HG03457 (cell line): Measurements from ENCODE around the gene LTC4S.

Source experiments
- ATAC-seq: cut with Tn5 transposase; IDR thresholded peaks from one replicate; pipeline ENCODE4 v1.9.1; 2021; ENCODE audit warnings: moderate number of reproducible peaks; ENCODE audit not compliant: unreplicated experiment

The LTC4S gene

GRCh38 chr5:179805529-179806249 lies 11.9 kb downstream of the LTC4S start:
- ATAC-seq, result no peak

- ATAC-seq, result peak; percentile 54
Observed at GRCh38 chr5:179806250-179807048, 12.7 kb downstream of the LTC4S start, which contains the start of gene MGAT4B. Gene MGAT4B (minus strand): TSS chr5:179806866. CDS start chr5:179806583, 283 bp downstream.

- ATAC-seq, result no peak
Observed at GRCh38 chr5:179812135-179812825, 18.5 kb downstream of the LTC4S start.

- no peak for ATAC-seq
Observed at GRCh38 chr5:179812997-179813607, 19.3 kb downstream of the LTC4S start.

GRCh38 chr5:179814090-179814489 lies 20.3 kb downstream of the LTC4S start:
- ATAC-seq, result no peak

GRCh38 chr5:179815491-179816249 lies 21.9 kb downstream of the LTC4S start:
- ATAC-seq, result no peak

- ATAC-seq, result no peak
Observed at GRCh38 chr5:179816401-179816795, 22.6 kb downstream of the LTC4S start.

- ATAC-seq, result no peak
Observed at GRCh38 chr5:179816796-179817469, 23.1 kb downstream of the LTC4S start.

- no peak for ATAC-seq
Observed at GRCh38 chr5:179817470-179817840, 23.7 kb downstream of the LTC4S start.

- no peak for ATAC-seq
Observed at GRCh38 chr5:179817890-179818745, 24.3 kb downstream of the LTC4S start.

GRCh38 chr5:179818746-179819295 lies 25.0 kb downstream of the LTC4S start:
- ATAC-seq, result peak; percentile 47

GRCh38 chr5:179819296-179820126 lies 25.7 kb downstream of the LTC4S start:
- no peak for ATAC-seq

GRCh38 chr5:179820127-179820482 lies 26.3 kb downstream of the LTC4S start:
- no peak for ATAC-seq

- ATAC-seq, result peak; percentile 31
Observed at GRCh38 chr5:179820483-179821297, 26.9 kb downstream of the LTC4S start, which contains the start of gene SQSTM1. Gene SQSTM1 (plus strand): TSS chr5:179820905. CDS start chr5:179820937, 32 bp downstream.

- peak; percentile 34 for ATAC-seq
Observed at GRCh38 chr5:179821298-179822058, 27.7 kb downstream of the LTC4S start.

- no peak for ATAC-seq
Observed at GRCh38 chr5:179822059-179822432, 28.3 kb downstream of the LTC4S start.
